AG04449 (cell line): Measurements from ENCODE around the gene UST.

Experiments
- CTCF ChIA-PET: fragments of 350-600 bp; formaldehyde crosslinking; extraction: SDS; loops from one replicate; lab custom pipeline; 2021; ENCODE audit warnings: antibody characterized with exemption; lab: Yijun Ruan, JAX
- POLR2A ChIA-PET: fragments of 400-600, 350-600 bp; formaldehyde crosslinking; extraction: SDS; loops from one replicate; lab custom pipeline; 2020; ENCODE audit warnings: antibody characterized with exemption, inconsistent platforms; lab: Yijun Ruan, JAX
- DNase-seq: peaks from one replicate; pipeline ENCODE4 v3.0.0-alpha.2; 2010; ENCODE audit warnings: low read depth, low spot score
- H3K4me3 ChIP-seq: 2 replicates; pipeline ENCODE4 v1.5.1; 2011; ENCODE audit warnings: low read depth, mild to moderate bottlenecking, control low read depth, low read length
- CTCF ChIP-seq: IDR thresholded peaks from one replicate; pipeline ENCODE4 v1.5.1; 2011; ENCODE audit warnings: mild to moderate bottlenecking, moderate library complexity, low read length, control low read depth, inconsistent platforms; ENCODE audit not compliant: insufficient read depth; ENCODE audit errors: missing control alignments

UST gene

GRCh38 chr6:149109397-149110070 lies 362.7 kb downstream of the UST start:
- no peak for TF ChIP-seq CTCF
- POLR2A ChIA-PET: no interaction called here
- no peak for DNase-seq
- no peak overlapping the region for H3K4me3 ChIP-seq
- CTCF ChIA-PET: no interaction called here

GRCh38 chr6:149111556-149112115 lies 364.8 kb downstream of the UST start:
- no peak overlapping the region for H3K4me3 ChIP-seq
- POLR2A ChIA-PET: no interaction called here
- CTCF ChIA-PET: no interaction called here
- DNase-seq: no peak
- no peak for TF ChIP-seq CTCF

- ChIA-PET CTCF (interaction anchor here (1.6 kb wide), 1 partner anchor 319 kb away, joined by 5 read pairs; no protein-coding TSS in a partner anchor), POLR2A (no interaction called here)
- DNase-seq: no peak
- TF ChIP-seq CTCF: no peak
- no peak overlapping the region for H3K4me3 ChIP-seq
These were observed 366.1 kb downstream of the UST start for GRCh38 chr6:149112976-149113375.

GRCh38 chr6:149114167-149114566 lies 367.3 kb downstream of the UST start:
- CTCF ChIA-PET: interaction anchor here (1.2 to 1.5 kb wide), 2 partner anchors 141 to 318 kb away, joined by 3 read pairs; no protein-coding TSS in a partner anchor
- POLR2A ChIA-PET: no interaction called here
- H3K4me3 ChIP-seq: no peak overlapping the region

GRCh38 chr6:149118737-149119653 lies 372.2 kb downstream of the UST start:
- CTCF ChIA-PET: interaction anchor here (0.9 kb wide), 1 partner anchor 13 kb away, joined by 3 read pairs; no protein-coding TSS in a partner anchor
- no peak overlapping the region for H3K4me3 ChIP-seq
- POLR2A ChIA-PET: interaction anchor here (0.6 kb wide), 1 partner anchor 31 kb away, joined by 5 read pairs; no protein-coding TSS in a partner anchor
- no peak for DNase-seq
- no peak for TF ChIP-seq CTCF

More at GRCh38 chr6:149114167-149114566, 367.3 kb downstream of the UST start:
- TF ChIP-seq CTCF: no peak
- DNase-seq: no peak
